Type B pancreatic cell (in vitro differentiated cells): ENCODE results near the gene CARD9. TPM values are rescaled to one million over a fixed set of nuclear protein-coding genes. Genes with fewer than 3 reads are reported as not detected.

Experiments used
- DNase-seq: peaks from one replicate; pipeline ENCODE4 v3.0.0; 2021; ENCODE audit warnings: mixed read lengths; ENCODE audit not compliant: unreplicated experiment; ENCODE audit errors: extremely low spot score
- H3K27ac Mint-ChIP-seq: 2 replicates; pipeline ENCODE4 v1.8.0; 2021; ENCODE audit warnings: mild to moderate bottlenecking, mixed read lengths
- H3K27me3 Mint-ChIP-seq: 2 replicates; pipeline ENCODE4 v1.8.0; 2021; ENCODE audit warnings: mixed read lengths
- H3K36me3 Mint-ChIP-seq: 2 replicates; pipeline ENCODE4 v1.8.0; 2021; ENCODE audit warnings: mixed read lengths
- H3K4me1 Mint-ChIP-seq: one replicate; pipeline ENCODE4 v1.8.0; 2021; ENCODE audit warnings: mixed read lengths; ENCODE audit not compliant: unreplicated experiment
- H3K4me3 Mint-ChIP-seq: 2 replicates; pipeline ENCODE4 v1.8.0; 2021; ENCODE audit warnings: mild to moderate bottlenecking, mixed read lengths
- H3K9me3 Mint-ChIP-seq: 2 replicates; pipeline ENCODE4 v1.8.0; 2021; ENCODE audit warnings: mixed read lengths
- total RNA-seq: library from RNA; stranded (reverse); gene quantifications from 2 replicates; pipeline ENCODE4 v1.2.1, GENCODE V29; 2021; ENCODE audit warnings: low replicate concordance
- TF ChIP-seq, protein P1 (sequence below): fragments of 200-600 bp; sonication (generic); conservative IDR thresholded peaks from 2 replicates; pipeline ENCODE4 v1.5.0; 2021; ENCODE audit warnings: antibody characterized with exemption, mild to moderate bottlenecking

Gene CARD9
- total RNA-seq, 1 donor from 2014 or later: 2.6 TPM

DNA sequence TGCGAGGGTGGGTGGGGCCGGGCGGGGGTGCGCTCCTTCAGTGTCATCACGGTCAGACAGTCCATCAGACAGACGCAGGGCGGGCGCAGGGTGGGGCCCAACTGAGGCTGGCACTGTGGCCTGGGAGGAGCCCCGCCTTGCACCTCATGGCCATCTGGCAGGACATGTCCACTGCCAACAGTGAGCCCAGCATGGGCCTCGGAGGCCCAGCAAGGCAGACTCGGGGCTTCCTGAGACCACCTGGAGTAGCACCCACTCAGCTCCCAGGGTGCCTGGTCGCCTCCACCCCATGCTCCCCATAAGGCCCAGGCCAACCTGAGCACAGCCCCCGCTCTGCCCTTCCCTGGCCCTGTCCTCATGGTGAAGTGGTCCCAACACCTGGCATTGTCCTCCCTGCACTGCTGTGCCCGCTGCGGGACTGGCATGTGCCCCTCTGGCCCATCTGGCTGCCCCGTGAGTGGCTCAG is 54.7 kb downstream of the CARD9 start:
- Mint-ChIP-seq H3K4me3 (no peak overlapping the region), H3K27ac (no peak overlapping the region), H3K27me3 (no peaks in the 10 kb centered on the region), H3K36me3 (no peaks in the 10 kb centered on the region), H3K9me3 (peaks cover 15% of the 10 kb centered on the region), H3K4me1 (peaks cover 25% of the 10 kb centered on the region)
- TF ChIP-seq, protein P1, sequence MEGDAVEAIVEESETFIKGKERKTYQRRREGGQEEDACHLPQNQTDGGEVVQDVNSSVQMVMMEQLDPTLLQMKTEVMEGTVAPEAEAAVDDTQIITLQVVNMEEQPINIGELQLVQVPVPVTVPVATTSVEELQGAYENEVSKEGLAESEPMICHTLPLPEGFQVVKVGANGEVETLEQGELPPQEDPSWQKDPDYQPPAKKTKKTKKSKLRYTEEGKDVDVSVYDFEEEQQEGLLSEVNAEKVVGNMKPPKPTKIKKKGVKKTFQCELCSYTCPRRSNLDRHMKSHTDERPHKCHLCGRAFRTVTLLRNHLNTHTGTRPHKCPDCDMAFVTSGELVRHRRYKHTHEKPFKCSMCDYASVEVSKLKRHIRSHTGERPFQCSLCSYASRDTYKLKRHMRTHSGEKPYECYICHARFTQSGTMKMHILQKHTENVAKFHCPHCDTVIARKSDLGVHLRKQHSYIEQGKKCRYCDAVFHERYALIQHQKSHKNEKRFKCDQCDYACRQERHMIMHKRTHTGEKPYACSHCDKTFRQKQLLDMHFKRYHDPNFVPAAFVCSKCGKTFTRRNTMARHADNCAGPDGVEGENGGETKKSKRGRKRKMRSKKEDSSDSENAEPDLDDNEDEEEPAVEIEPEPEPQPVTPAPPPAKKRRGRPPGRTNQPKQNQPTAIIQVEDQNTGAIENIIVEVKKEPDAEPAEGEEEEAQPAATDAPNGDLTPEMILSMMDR: no peak
- no peak for DNase-seq

- TF ChIP-seq, protein P1: no peak
- DNase-seq: no peak
- Mint-ChIP-seq H3K36me3 (no peaks in the 10 kb centered on the region), H3K27me3 (no peaks in the 10 kb centered on the region), H3K4me3 (no peak overlapping the region), H3K4me1 (peaks cover 19% of the 10 kb centered on the region), H3K27ac (no peak overlapping the region), H3K9me3 (peaks cover 15% of the 10 kb centered on the region)
Measured at GRCh38 chr9:136318111-136318775, 55.2 kb downstream of the CARD9 start.

DNA sequence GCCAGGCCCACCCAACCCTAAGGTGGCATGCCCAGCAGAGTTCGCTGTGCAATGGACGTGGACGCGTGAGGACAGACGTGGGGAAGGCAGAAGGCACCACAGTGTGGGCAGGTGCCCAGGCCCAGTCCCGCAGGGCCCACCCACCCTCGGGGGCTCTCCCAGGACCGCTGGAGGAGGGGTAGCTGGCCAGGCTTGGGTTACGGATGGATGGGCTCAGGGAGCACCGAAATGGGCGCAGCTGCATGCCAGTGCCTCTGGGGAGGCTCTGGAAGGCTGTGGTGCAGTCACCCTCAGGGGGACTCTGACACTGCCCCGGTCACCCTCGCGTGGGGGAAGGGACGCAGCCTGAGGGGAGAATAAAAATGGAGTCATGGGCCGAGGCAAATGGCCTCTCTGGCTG is 55.8 kb downstream of the CARD9 start:
- TF ChIP-seq, protein P1: no peak
- no peak for DNase-seq
- peaks cover 15% of the 10 kb centered on the region for H3K9me3 Mint-ChIP-seq
- H3K27me3 Mint-ChIP-seq: no peaks in the 10 kb centered on the region
- no peaks in the 10 kb centered on the region for H3K36me3 Mint-ChIP-seq
- H3K4me1 Mint-ChIP-seq: peaks cover 17% of the 10 kb centered on the region
- H3K27ac Mint-ChIP-seq: no peak overlapping the region
- H3K4me3 Mint-ChIP-seq: no peak overlapping the region

DNA sequence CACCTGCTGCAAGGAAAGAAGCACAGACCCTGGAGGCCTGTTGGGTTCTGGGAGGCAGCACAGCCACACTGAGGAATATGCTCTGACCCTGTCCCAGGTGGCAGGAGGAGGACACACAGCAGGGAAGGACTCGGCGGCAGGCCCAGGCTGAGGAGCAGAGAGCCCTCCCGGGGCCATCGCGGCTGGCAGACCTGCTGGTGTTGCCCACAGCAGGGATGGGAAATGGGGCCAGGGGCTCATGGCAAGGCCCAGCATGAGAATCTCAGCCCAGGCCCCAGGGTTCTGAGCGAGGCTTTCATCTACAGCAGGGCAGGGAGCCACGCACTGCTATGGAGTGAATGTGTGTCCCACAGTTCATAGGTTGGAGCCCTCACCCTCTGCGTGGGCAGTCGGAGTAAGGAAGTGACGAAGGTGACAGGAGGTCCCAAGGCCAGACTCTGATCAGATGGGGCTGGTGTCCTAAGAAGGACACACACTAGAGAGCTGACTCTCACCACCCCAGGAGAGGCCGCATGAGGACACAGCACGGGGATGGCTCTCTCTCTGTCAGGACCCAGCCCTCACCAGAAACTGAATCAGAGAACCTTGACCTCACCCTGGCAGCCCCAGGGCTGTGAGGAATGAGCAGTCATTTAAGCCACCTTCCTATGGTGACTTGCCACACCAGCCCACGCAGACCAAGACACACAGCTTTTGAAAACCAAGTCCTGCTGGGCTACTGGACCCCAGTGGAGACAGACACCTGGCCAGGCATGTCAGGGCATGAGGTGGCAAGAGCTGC is 56.4 kb downstream of the CARD9 start:
- no peak for DNase-seq
- no peaks in the 10 kb centered on the region for H3K36me3 Mint-ChIP-seq
- H3K27ac Mint-ChIP-seq: no peak overlapping the region
- peaks cover 11% of the 10 kb centered on the region for H3K4me1 Mint-ChIP-seq
- TF ChIP-seq, protein P1: no peak
- peaks cover 15% of the 10 kb centered on the region for H3K9me3 Mint-ChIP-seq
- H3K4me3 Mint-ChIP-seq: no peak overlapping the region
- H3K27me3 Mint-ChIP-seq: no peaks in the 10 kb centered on the region

GRCh38 chr9:136316271-136316751 is 57.2 kb downstream of the CARD9 start:
- Mint-ChIP-seq H3K4me3 (no peak overlapping the region), H3K27me3 (no peaks in the 10 kb centered on the region), H3K36me3 (no peaks in the 10 kb centered on the region), H3K4me1 (peaks cover 9% of the 10 kb centered on the region), H3K9me3 (peaks cover 15% of the 10 kb centered on the region), H3K27ac (no peak overlapping the region)
- no peak for DNase-seq
- TF ChIP-seq, protein P1: no peak
